ENCODE data around the gene CLEC5A.

- no peak for TF ChIP-seq EZH2 (IDR thresholded peaks at IDR 0.05; ENCODE audit: insufficient read depth, poor library complexity, severe bottlenecking)
- TF ChIP-seq EZH2phosphoT487 (IDR thresholded peaks at IDR 0.05; ENCODE audit: insufficient read depth, low read depth): no peak
These were observed 29.9 kb upstream of the CLEC5A start for GRCh38 chr7:141976524-141977245.
